ENCODE results near the gene TUBB3. TPM values are rescaled to one million over a fixed set of nuclear protein-coding genes. Genes with fewer than 3 reads are reported as not detected.

Gene TUBB3
- 150 to 209 TPM (median 163 TPM) in 3 replicates for total RNA-seq (2021)
- percentile 33 among the genes with signal in this experiment for Bru-seq, nascent RNA
- long read RNA-seq, experiment 1, transcript TUBB3-201 (4 exons, 1,769 nt): major isoform, 208 of 234 reads
- long read RNA-seq, experiment 1, partial matches to known transcripts: 21 of 234 reads
- long read RNA-seq, experiment 1, other reads (novel, unspliced or antisense): 3 of 234 reads
- long read RNA-seq, experiment 2, transcript TUBB3-201 (4 exons, 1,769 nt): major isoform, 148 of 156 reads
- long read RNA-seq, experiment 2, partial matches to known transcripts: 4 of 156 reads
- long read RNA-seq, experiment 2, other reads (novel, unspliced or antisense): 3 of 156 reads
- long read RNA-seq, experiment 3, transcript TUBB3-201 (4 exons, 1,769 nt): major isoform, 172 of 174 reads
- long read RNA-seq, experiment 3, partial matches to known transcripts: 0 of 174 reads
- long read RNA-seq, experiment 3, other reads (novel, unspliced or antisense): 1 of 174 reads

GRCh38 chr16:89922884-89923639, at the start of gene TUBB3:
Gene TUBB3, plus strand, starts transcription at chr16:89923342. Its CDS starts 60 bp downstream, at chr16:89923402.
- ChIA-PET CTCF (interaction anchor here (0.6 to 5.7 kb wide), 13 partner anchors 13 to 366 kb away, joined by 3 to 70 read pairs (median 6); partner anchors contain the start of genes DBNDD1, DEF8 and TCF25), POLR2A (interaction anchor here (0.9 to 2.8 kb wide), 5 partner anchors 13 to 50 kb away, joined by 3 to 14 read pairs (median 7); partner anchors contain the start of genes DEF8 and TCF25)
- Mint-ChIP-seq H3K9me3 (no peaks in the 10 kb centered on the region), H3K27me3 (ENCODE audit: low read depth) (peaks cover 36% of the 10 kb centered on the region), H3K27ac (no peak within 1 kb of the TSS), H3K4me1 (peaks cover 19% of the 10 kb centered on the region), H3K4me3 (peak within 1 kb of the TSS; percentile 88), H3K36me3 (no peaks in the 10 kb centered on the region)
- peak; percentile 85 for DNase-seq (ENCODE audit: low spot score)
- peak; percentile 17 for ATAC-seq
- TF ChIP-seq FOXP1 (CRISPR knock-in tag; IDR thresholded peaks at IDR 0.05; ENCODE audit: borderline replicate concordance) (no peak), ZNF512 (CRISPR knock-in tag; IDR thresholded peaks at IDR 0.05; ENCODE audit: borderline replicate concordance) (no peak), NR2C2 (CRISPR knock-in tag; IDR thresholded peaks at IDR 0.05) (no peak), NFATC4 (CRISPR knock-in tag; IDR thresholded peaks at IDR 0.05) (no peak), ATF1 (CRISPR knock-in tag; IDR thresholded peaks at IDR 0.05) (no peak), OVOL2 (CRISPR knock-in tag; IDR thresholded peaks at IDR 0.05; ENCODE audit: borderline replicate concordance) (no peak), TEAD4 (CRISPR knock-in tag; IDR thresholded peaks at IDR 0.05) (no peak), GABPB1 (CRISPR knock-in tag; IDR thresholded peaks at IDR 0.05) (peak; percentile 60), ARID4B (CRISPR knock-in tag; IDR thresholded peaks at IDR 0.05; ENCODE audit: borderline replicate concordance) (no peak), CREM (CRISPR knock-in tag; IDR thresholded peaks at IDR 0.05) (0 out of 2 replicates have a peak, but pooled peaks have one; percentile 60), EMX1 (CRISPR knock-in tag; IDR thresholded peaks at IDR 0.05) (no peak), FOXK1 (CRISPR knock-in tag; IDR thresholded peaks at IDR 0.05) (no peak), ELF4 (CRISPR knock-in tag; IDR thresholded peaks at IDR 0.05; ENCODE audit: low read depth) (no peak), STAT6 (CRISPR knock-in tag; conservative IDR thresholded peaks at IDR 0.05; ENCODE audit: low read depth) (no peak), SMAD4 (CRISPR knock-in tag; IDR thresholded peaks at IDR 0.05) (no peak), ZNF281 (CRISPR knock-in tag; IDR thresholded peaks at IDR 0.05) (no peak), PRDM15 (CRISPR knock-in tag; IDR thresholded peaks at IDR 0.05) (no peak), ZSCAN18 (CRISPR knock-in tag; IDR thresholded peaks at IDR 0.05) (no peak)

All from WTC11 (cell line).